PFSK-1 (cell line): Measurements from ENCODE around the gene PXK.

ENCODE experiments used
- FOXP2 ChIP-seq: optimal IDR thresholded peaks from 2 replicates; pipeline ENCODE3; 2011; ENCODE audit warnings: borderline replicate concordance, control low read depth, inconsistent platforms; ENCODE audit not compliant: insufficient read depth; ENCODE audit errors: extremely low read length, extremely low read depth
- POLR2AphosphoS5 ChIP-seq: IDR thresholded peaks from 2 replicates; pipeline ENCODE4 v1.6.1; 2012; ENCODE audit warnings: low read depth, mild to moderate bottlenecking, control low read depth, low read length, moderate library complexity
- REST ChIP-seq, 2 experiments: IDR thresholded peaks; 2 replicates each; pipeline versions ENCODE4 v1.6.1 to v1.8.0; 2011 to 2012; ENCODE audit warnings: low read depth in 2 of 2, low read length in 2 of 2, control low read depth in 1 of 2, inconsistent platforms in 1 of 2, mild to moderate bottlenecking in 1 of 2, moderate library complexity in 1 of 2; ENCODE audit not compliant: insufficient read depth in 1 of 2
- SIN3A ChIP-seq: IDR thresholded peaks from 2 replicates; pipeline ENCODE4 v1.6.1; 2012; ENCODE audit warnings: mild to moderate bottlenecking, low read length, moderate library complexity, borderline replicate concordance; ENCODE audit not compliant: insufficient read depth
- TAF1 ChIP-seq: IDR thresholded peaks from 2 replicates; pipeline ENCODE4 v1.6.1; 2012; ENCODE audit warnings: low read length, control low read depth, borderline replicate concordance; ENCODE audit not compliant: insufficient read depth

Gene PXK

GRCh38 chr3:58292866-58293265 lies 39.8 kb upstream of the PXK start:
- TF ChIP-seq FOXP2 (no peak), REST (IDR thresholded peaks at IDR 0.05; ENCODE audit: insufficient read depth in 1 of 2, low read depth in 2 of 2, low read length in 2 of 2) (no peak), SIN3A (no peak), TAF1 (no peak), POLR2AphosphoS5 (no peak)

- TF ChIP-seq POLR2AphosphoS5: no peak
- no peak for TF ChIP-seq FOXP2
- no peak for TF ChIP-seq REST (IDR thresholded peaks at IDR 0.05; ENCODE audit: insufficient read depth in 1 of 2, low read depth in 2 of 2, low read length in 2 of 2)
Measured at GRCh38 chr3:58293516-58293915, 39.2 kb upstream of the PXK start.

- TF ChIP-seq TAF1: no peak
- TF ChIP-seq REST (IDR thresholded peaks at IDR 0.05; ENCODE audit: insufficient read depth in 1 of 2, low read depth in 2 of 2, low read length in 2 of 2): no peak
- TF ChIP-seq POLR2AphosphoS5: no peak
- TF ChIP-seq FOXP2: no peak
- no peak for TF ChIP-seq SIN3A
Measured at GRCh38 chr3:58296269-58296668, 36.4 kb upstream of the PXK start.

GRCh38 chr3:58296843-58297242 lies 35.8 kb upstream of the PXK start:
- TF ChIP-seq FOXP2 (no peak), TAF1 (no peak), POLR2AphosphoS5 (no peak), REST (IDR thresholded peaks at IDR 0.05; ENCODE audit: insufficient read depth in 1 of 2, low read depth in 2 of 2, low read length in 2 of 2) (no peak), SIN3A (no peak)

- TF ChIP-seq POLR2AphosphoS5 (no peak), FOXP2 (no peak), REST (IDR thresholded peaks at IDR 0.05; ENCODE audit: insufficient read depth in 1 of 2, low read depth in 2 of 2, low read length in 2 of 2) (no peak), TAF1 (no peak), SIN3A (no peak)
Measured at GRCh38 chr3:58298190-58298589, 34.5 kb upstream of the PXK start.
